Astrocyte (in vitro differentiated cells and primary cell): ENCODE measurements around the gene FDPS. TPM values are rescaled to one million over a fixed set of nuclear protein-coding genes. Genes with fewer than 3 reads are reported as not detected.

Experiments used
- DNase-seq: peaks from one replicate; pipeline ENCODE4 v3.0.0-alpha.2; 2010; ENCODE audit warnings: low read depth
- FAIRE-seq: peaks from 2 replicates; lab custom pipeline; 2011; peaks lifted over from hg19 to GRCh38; lab: Jason Lieb, UNC
- H2AFZ ChIP-seq: 2 replicates; pipeline ENCODE4 v1.6.0; 2012; ENCODE audit warnings: low read depth, low read length, inconsistent platforms
- H3K27ac ChIP-seq: 2 replicates; pipeline ENCODE4 v1.5.1; 2011; ENCODE audit warnings: low read depth, low read length, inconsistent platforms
- H3K27me3 ChIP-seq: 2 replicates; pipeline ENCODE4 v1.6.0; 2011; ENCODE audit warnings: low read length, inconsistent platforms; ENCODE audit not compliant: insufficient read depth
- H3K36me3 ChIP-seq: 2 replicates; pipeline ENCODE4 v1.5.1; 2011; ENCODE audit warnings: low read length, inconsistent platforms; ENCODE audit not compliant: insufficient read depth
- H3K4me1 ChIP-seq: 2 replicates; pipeline ENCODE4 v1.5.1; 2011; ENCODE audit warnings: low read length, inconsistent platforms; ENCODE audit not compliant: insufficient read depth
- H3K4me2 ChIP-seq: 2 replicates; pipeline ENCODE4 v1.6.0; 2012; ENCODE audit warnings: low read length, inconsistent platforms
- H3K4me3 ChIP-seq: 2 replicates; pipeline ENCODE4 v1.5.1; 2011; ENCODE audit warnings: low read depth, mild to moderate bottlenecking, low read length, inconsistent platforms; ENCODE audit not compliant: insufficient read depth
- H3K79me2 ChIP-seq: 2 replicates; pipeline ENCODE4 v1.6.0; 2012; ENCODE audit warnings: mild to moderate bottlenecking, low read length, inconsistent platforms; ENCODE audit not compliant: insufficient read depth
- H3K9ac ChIP-seq: 2 replicates; pipeline ENCODE4 v1.6.0; 2012; ENCODE audit warnings: mild to moderate bottlenecking, low read length, inconsistent platforms
- H3K9me3 ChIP-seq: 2 replicates; pipeline ENCODE4 v1.5.1; 2012; ENCODE audit warnings: low read depth, mild to moderate bottlenecking, low read length, inconsistent platforms; ENCODE audit not compliant: insufficient read depth
- H4K20me1 ChIP-seq: 2 replicates; pipeline ENCODE4 v1.6.0; 2012; ENCODE audit warnings: low read length, inconsistent platforms; ENCODE audit not compliant: insufficient read depth
- H3K27ac Mint-ChIP-seq: one replicate; pipeline ENCODE4 v1.8.0; 2021; ENCODE audit warnings: mild to moderate bottlenecking, mixed read lengths; ENCODE audit not compliant: unreplicated experiment
- H3K27me3 Mint-ChIP-seq: one replicate; pipeline ENCODE4 v1.8.0; 2021; ENCODE audit warnings: low read depth, mixed read lengths; ENCODE audit not compliant: unreplicated experiment
- H3K36me3 Mint-ChIP-seq: one replicate; pipeline ENCODE4 v1.8.0; 2021; ENCODE audit warnings: low read depth, mixed read lengths; ENCODE audit not compliant: unreplicated experiment
- H3K4me1 Mint-ChIP-seq: one replicate; pipeline ENCODE4 v1.8.0; 2021; ENCODE audit warnings: low read depth, mixed read lengths; ENCODE audit not compliant: unreplicated experiment
- H3K4me3 Mint-ChIP-seq: one replicate; pipeline ENCODE4 v1.8.0; 2021; ENCODE audit warnings: mild to moderate bottlenecking, moderate library complexity, mixed read lengths; ENCODE audit not compliant: unreplicated experiment
- H3K9me3 Mint-ChIP-seq: one replicate; pipeline ENCODE4 v1.8.0; 2021; ENCODE audit warnings: mild to moderate bottlenecking, mixed read lengths; ENCODE audit not compliant: unreplicated experiment
- CTCF ChIP-seq: IDR thresholded peaks from 2 replicates; pipeline ENCODE4 v1.5.1; 2011; ENCODE audit warnings: low read depth, mild to moderate bottlenecking, inconsistent platforms, low read length, moderate library complexity; ENCODE audit not compliant: insufficient read depth
- EZH2 ChIP-seq: IDR thresholded peaks from 2 replicates; pipeline ENCODE4 v1.6.1; 2012; ENCODE audit warnings: mild to moderate bottlenecking, low read length, inconsistent platforms; ENCODE audit not compliant: insufficient read depth
- total RNA-seq: library from RNA; stranded (reverse); gene quantifications from 2 replicates; pipeline ENCODE4 v1.2.1, GENCODE V29; 2021

The FDPS gene
- total RNA-seq, 1 donor from 2014 or later = 217 TPM

- Mint-ChIP-seq H3K9me3 (peaks cover 3% of the 10 kb centered on the region), H3K27ac (no peak overlapping the region), H3K4me1 (no peaks in the 10 kb centered on the region), H3K36me3 (peaks cover 7% of the 10 kb centered on the region), H3K4me3 (peak overlapping the region; percentile 60), H3K27me3 (peaks cover 66% of the 10 kb centered on the region)
- H3K4me1 ChIP-seq = no peaks in the 10 kb centered on the region
- H3K9ac ChIP-seq = no peak overlapping the region
- H4K20me1 ChIP-seq = no peaks in the 10 kb centered on the region
- no peak overlapping the region for H2AFZ ChIP-seq
- H3K4me2 ChIP-seq = no peak overlapping the region
- H3K27ac ChIP-seq = no peak overlapping the region
- H3K79me2 ChIP-seq = no peaks in the 10 kb centered on the region
- FAIRE-seq = no peak
- H3K4me3 ChIP-seq = no peak overlapping the region
- H3K36me3 ChIP-seq = no peaks in the 10 kb centered on the region
- H3K27me3 ChIP-seq = peaks cover 37% of the 10 kb centered on the region
- TF ChIP-seq EZH2 = no peak
- no peak for TF ChIP-seq CTCF
- peaks cover 3% of the 10 kb centered on the region for H3K9me3 ChIP-seq
- DNase-seq = no peak
Measured at GRCh38 chr1:155293086-155293749, 15.4 kb upstream of the FDPS start.

- Histone ChIP-seq H3K4me2 (peak overlapping the region; percentile 66), H3K4me3 (no peak overlapping the region), H3K36me3 (no peaks in the 10 kb centered on the region), H3K4me1 (no peaks in the 10 kb centered on the region), H3K27ac (no peak overlapping the region), H4K20me1 (no peaks in the 10 kb centered on the region), H3K9me3 (peaks cover 3% of the 10 kb centered on the region), H3K9ac (no peak overlapping the region), H3K27me3 (peaks cover 37% of the 10 kb centered on the region), H2AFZ (peak overlapping the region; percentile 52), H3K79me2 (no peaks in the 10 kb centered on the region)
- H3K4me1 Mint-ChIP-seq = no peaks in the 10 kb centered on the region
- H3K9me3 Mint-ChIP-seq = peaks cover 3% of the 10 kb centered on the region
- DNase-seq (no peak), FAIRE-seq (no peak)
- H3K27me3 Mint-ChIP-seq = peaks cover 63% of the 10 kb centered on the region
- no peak for TF ChIP-seq EZH2
- TF ChIP-seq CTCF = no peak
- peaks cover 7% of the 10 kb centered on the region for H3K36me3 Mint-ChIP-seq
- H3K27ac Mint-ChIP-seq = no peak overlapping the region
- peak overlapping the region; percentile 3 for H3K4me3 Mint-ChIP-seq
Measured at GRCh38 chr1:155294520-155295182, 14.0 kb upstream of the FDPS start.
